ENCODE measurements around the gene MAMLD1. TPM values are rescaled to one million over a fixed set of nuclear protein-coding genes. Genes with fewer than 3 reads are reported as not detected.

The MAMLD1 gene
- total RNA-seq, 2 donors from 2014 or later, result 7.9 to 8.3 TPM

GRCh38 chrX:150517303-150517910, 154.3 kb downstream of the MAMLD1 start:
- no peak for DNase-seq (ENCODE audit: low spot score)
- H3K36me3 ChIP-seq, result no peaks in the 10 kb centered on the region
- no peak overlapping the region for H3K27ac ChIP-seq
- no peak overlapping the region for H3K4me3 ChIP-seq
- no peaks in the 10 kb centered on the region for H3K27me3 ChIP-seq (replicated peaks; ENCODE audit: insufficient read depth)
- no peak for TF ChIP-seq CTCF (IDR thresholded peaks at IDR 0.05)
- no peaks in the 10 kb centered on the region for H3K4me1 ChIP-seq (ENCODE audit: control insufficient read depth in 1 of 2, low read depth in 2 of 2)
- no peaks in the 10 kb centered on the region for H3K9me3 ChIP-seq
- ATAC-seq (ENCODE audit: insufficient number of reproducible peaks, low FRiP score, low read depth), result no peak

DNA sequence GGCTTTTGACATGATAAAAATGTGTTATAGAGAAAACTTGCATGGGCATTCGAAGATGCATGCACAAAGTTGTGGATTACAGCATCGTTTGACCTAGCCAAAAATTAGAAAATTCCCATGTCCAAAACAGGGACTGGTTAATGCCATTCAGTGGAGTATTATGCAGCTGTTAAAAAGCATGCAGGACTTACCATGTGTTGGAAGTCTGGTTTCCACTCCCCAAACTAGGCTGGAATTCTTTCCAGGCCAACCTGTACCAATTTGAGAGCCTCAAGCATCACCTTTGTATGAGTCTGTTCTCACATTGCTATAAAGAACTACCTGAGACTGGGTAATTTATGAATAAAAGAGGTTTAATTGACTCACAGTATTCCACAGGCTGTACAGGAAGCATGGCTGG, 159.4 kb downstream of the MAMLD1 start:
- peaks cover 0 to 23% of the 10 kb centered on the region in 2 donors for H3K4me1 ChIP-seq (ENCODE audit: control insufficient read depth in 1 of 2, low read depth in 2 of 2)
- H3K36me3 ChIP-seq, result no peaks in the 10 kb centered on the region
- no peaks in the 10 kb centered on the region for H3K9me3 ChIP-seq
- no peak for TF ChIP-seq CTCF (IDR thresholded peaks at IDR 0.05)
- H3K4me3 ChIP-seq, result no peak overlapping the region
- DNase-seq (ENCODE audit: low spot score) (no peak), ATAC-seq (ENCODE audit: insufficient number of reproducible peaks, low FRiP score, low read depth) (no peak)
- H3K27me3 ChIP-seq (replicated peaks; ENCODE audit: insufficient read depth), result no peaks in the 10 kb centered on the region
- no peak overlapping the region for H3K27ac ChIP-seq

GRCh38 chrX:150525061-150525919, 162.2 kb downstream of the MAMLD1 start:
- Histone ChIP-seq H3K27me3 (replicated peaks; ENCODE audit: insufficient read depth) (no peaks in the 10 kb centered on the region), H3K27ac (peak overlapping the region in 1 of 2 donors; percentile 17), H3K36me3 (no peaks in the 10 kb centered on the region), H3K4me3 (no peak overlapping the region), H3K9me3 (no peaks in the 10 kb centered on the region), H3K4me1 (ENCODE audit: control insufficient read depth in 1 of 2, low read depth in 2 of 2) (peaks cover 0 to 29% of the 10 kb centered on the region in 2 donors)
- ATAC-seq (ENCODE audit: insufficient number of reproducible peaks, low FRiP score, low read depth) (no peak), DNase-seq (ENCODE audit: low spot score) (no peak)
- no peak for TF ChIP-seq CTCF (IDR thresholded peaks at IDR 0.05)

DNA sequence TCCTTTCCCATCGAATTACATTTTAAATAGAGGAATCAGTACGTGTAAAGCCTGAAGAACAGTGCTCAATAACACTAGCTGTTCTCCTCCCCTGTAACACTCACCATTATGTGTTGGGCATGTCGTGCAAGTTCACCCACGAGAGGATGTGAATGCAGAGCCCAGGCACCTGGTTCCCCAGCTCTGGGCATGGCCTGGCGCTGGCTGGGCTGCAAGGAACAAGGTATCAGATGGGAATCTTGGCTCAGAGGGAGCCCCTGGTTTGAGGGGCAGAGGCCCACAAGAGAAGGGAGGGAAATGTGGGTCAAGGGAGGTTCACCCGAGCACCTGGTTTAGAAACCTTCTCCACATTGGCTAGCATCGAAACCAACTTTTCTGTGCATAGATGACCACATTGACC, 163.6 kb downstream of the MAMLD1 start:
- Histone ChIP-seq H3K27ac (no peak overlapping the region), H3K36me3 (no peaks in the 10 kb centered on the region), H3K4me1 (ENCODE audit: control insufficient read depth in 1 of 2, low read depth in 2 of 2) (peaks cover 0 to 40% of the 10 kb centered on the region in 2 donors), H3K27me3 (replicated peaks; ENCODE audit: insufficient read depth) (no peaks in the 10 kb centered on the region), H3K9me3 (no peaks in the 10 kb centered on the region), H3K4me3 (no peak overlapping the region)
- TF ChIP-seq CTCF (IDR thresholded peaks at IDR 0.05), result no peak
- ATAC-seq (ENCODE audit: insufficient number of reproducible peaks, low FRiP score, low read depth), result no peak
- no peak for DNase-seq (ENCODE audit: low spot score)

GRCh38 chrX:150527108-150527507, 164.0 kb downstream of the MAMLD1 start:
- Histone ChIP-seq H3K27ac (no peak overlapping the region), H3K4me1 (ENCODE audit: control insufficient read depth in 1 of 2, low read depth in 2 of 2) (peaks cover 0 to 44% of the 10 kb centered on the region in 2 donors), H3K4me3 (no peak overlapping the region), H3K9me3 (no peaks in the 10 kb centered on the region), H3K27me3 (replicated peaks; ENCODE audit: insufficient read depth) (no peaks in the 10 kb centered on the region), H3K36me3 (no peaks in the 10 kb centered on the region)
- ATAC-seq (ENCODE audit: insufficient number of reproducible peaks, low FRiP score, low read depth) (no peak), DNase-seq (ENCODE audit: low spot score) (no peak)
- no peak for TF ChIP-seq CTCF (IDR thresholded peaks at IDR 0.05)

Measured in thoracic aorta (tissue), 2 donors.